NCI-H748 treated with DMSO at 0.1 percent for 48 hours (cell line): Measurements from ENCODE around the gene TPX2.
A peak's percentile ranks its signal among the peaks of the same experiment; 100 is the strongest.

ENCODE experiments used
- DNase-seq: peaks from one replicate; lab custom pipeline; 2025; lab: John Stamatoyannopoulos, UW

Gene TPX2

GRCh38 chr20:31738729-31739549 is at the start of gene TPX2:
Gene TPX2 (plus strand): TSS chr20:31739290. CDS start chr20:31757477, 18,187 bp downstream.
- peak; percentile 95 for DNase-seq

- no peak for DNase-seq
Observed at GRCh38 chr20:31690124-31690666, 48.9 kb upstream of the TPX2 start.

- no peak for DNase-seq
Observed at GRCh38 chr20:31691646-31692275, 47.3 kb upstream of the TPX2 start.

GRCh38 chr20:31693402-31693801 is 45.7 kb upstream of the TPX2 start:
- no peak for DNase-seq

- DNase-seq = no peak
Observed at GRCh38 chr20:31693987-31694661, 45.0 kb upstream of the TPX2 start.

GRCh38 chr20:31694842-31695593 is 44.1 kb upstream of the TPX2 start:
- DNase-seq = no peak

- no peak for DNase-seq
Observed at GRCh38 chr20:31695849-31696804, 43.0 kb upstream of the TPX2 start.

GRCh38 chr20:31698243-31698802 is 40.8 kb upstream of the TPX2 start:
- no peak for DNase-seq

GRCh38 chr20:31698803-31699718 is 40.0 kb upstream of the TPX2 start:
- no peak for DNase-seq

GRCh38 chr20:31699801-31700728 is 39.0 kb upstream of the TPX2 start:
- no peak for DNase-seq

GRCh38 chr20:31700747-31701146 is 38.3 kb upstream of the TPX2 start:
- no peak for DNase-seq

GRCh38 chr20:31701591-31701990 is 37.5 kb upstream of the TPX2 start:
- no peak for DNase-seq

GRCh38 chr20:31704225-31705119 is 34.6 kb upstream of the TPX2 start:
- DNase-seq = no peak

GRCh38 chr20:31705191-31705590 is 33.9 kb upstream of the TPX2 start:
- DNase-seq = no peak

- DNase-seq = no peak
Observed at GRCh38 chr20:31705598-31706597, 33.2 kb upstream of the TPX2 start.
